Retina (tissue), 1 donor: ENCODE results near the gene CLDN2.
"Not testable (repeated sequence)": the region's sequence is repeated elsewhere in the genome, so short reads cannot be mapped to it uniquely, and the experiment has no call there.

Experiments used
- DNase-seq: peaks from one replicate; pipeline ENCODE4 v3.0.0-alpha.2; 2016

Gene CLDN2

DNA sequence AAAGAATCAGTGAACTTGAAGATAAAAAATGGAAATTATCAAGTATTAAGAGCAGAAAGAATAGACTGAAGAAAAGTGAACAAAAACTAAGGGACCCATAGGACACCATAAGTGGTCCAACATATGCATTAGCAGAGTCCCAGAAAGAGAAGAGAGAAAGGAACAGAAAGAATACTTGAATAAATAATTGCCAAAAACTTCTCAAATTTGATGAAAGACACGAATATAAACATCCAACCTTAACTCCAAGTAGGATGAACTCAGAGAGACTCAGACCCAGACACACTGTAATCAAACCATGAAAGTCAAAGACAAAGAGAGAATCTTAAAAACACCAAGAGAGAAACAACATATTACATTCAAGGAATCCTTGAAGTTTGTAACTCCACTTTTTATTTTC, 44.1 kb downstream of the CLDN2 start:
- DNase-seq: no peak

DNA sequence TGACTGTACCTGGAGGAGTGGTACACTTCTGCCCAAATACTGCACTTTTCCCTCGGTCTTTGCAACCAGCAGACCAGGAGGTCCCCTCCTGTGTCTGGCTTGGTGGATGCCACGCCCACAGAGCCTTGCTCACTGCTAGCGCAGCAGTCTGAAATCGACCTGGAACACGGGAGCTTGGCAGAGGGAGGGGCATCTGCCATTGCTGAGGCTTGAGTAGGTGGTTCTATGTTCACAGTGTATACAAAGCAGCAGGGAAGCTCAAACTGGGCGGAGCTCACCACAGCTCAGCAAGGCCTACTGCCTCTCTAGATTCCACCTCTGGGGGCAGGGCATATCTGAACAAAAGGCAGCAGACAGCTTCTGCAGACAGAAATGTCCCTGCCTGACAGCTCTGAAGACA, 46.3 kb downstream of the CLDN2 start:
- not testable (repeated sequence) for DNase-seq

DNA sequence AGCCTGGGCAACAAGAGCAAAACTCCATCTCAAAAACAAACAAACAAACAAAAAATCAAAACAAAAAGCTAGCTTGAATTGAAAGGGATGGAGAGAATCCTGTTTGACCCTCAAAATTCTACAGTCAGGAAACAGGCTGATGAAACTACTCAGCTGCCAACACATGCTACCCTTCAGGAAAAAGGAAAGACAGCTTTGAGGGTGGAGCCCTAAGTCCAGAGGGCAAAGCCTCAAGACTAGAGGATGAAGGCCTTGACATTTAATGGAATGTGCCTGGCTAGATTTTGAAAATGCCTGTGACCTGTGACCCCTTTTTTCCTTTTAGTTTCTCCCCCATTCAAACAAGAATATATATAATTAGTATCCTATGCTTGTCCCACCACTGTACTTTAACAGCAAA, 52.7 kb downstream of the CLDN2 start:
- DNase-seq: no peak

DNA sequence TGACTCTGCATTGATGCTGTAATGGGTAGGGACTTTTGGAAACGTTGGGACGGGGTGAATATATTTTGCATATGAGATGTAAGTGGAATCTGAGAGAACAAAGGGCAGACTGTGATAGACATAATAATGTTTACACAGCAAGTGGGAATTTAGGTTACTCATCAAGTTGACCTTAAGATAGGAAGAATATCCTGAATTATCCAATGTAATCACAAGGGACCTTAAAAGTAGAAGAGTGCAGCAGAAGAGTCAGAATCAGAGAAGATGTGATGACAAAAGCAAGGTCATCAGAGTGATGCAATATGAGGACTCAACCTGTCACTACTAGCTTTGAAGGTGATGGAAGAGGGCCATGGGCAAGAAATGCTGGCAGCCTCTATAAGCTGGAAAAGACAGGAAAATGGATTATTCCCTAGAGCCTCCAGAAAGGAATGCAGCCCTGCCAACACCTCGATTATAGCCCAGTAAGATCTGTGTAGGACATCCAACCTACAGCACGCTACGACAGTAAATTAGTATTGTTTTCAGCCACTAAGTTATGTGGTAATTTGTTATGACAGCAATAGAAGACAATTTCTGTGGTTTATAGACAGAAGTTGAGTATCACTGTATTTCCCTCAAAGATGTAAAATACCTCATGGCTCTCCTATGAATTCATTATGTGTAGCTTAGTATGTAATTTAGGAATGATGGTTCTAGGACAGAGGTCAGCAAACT, 53.4 kb downstream of the CLDN2 start:
- DNase-seq: no peak

DNA sequence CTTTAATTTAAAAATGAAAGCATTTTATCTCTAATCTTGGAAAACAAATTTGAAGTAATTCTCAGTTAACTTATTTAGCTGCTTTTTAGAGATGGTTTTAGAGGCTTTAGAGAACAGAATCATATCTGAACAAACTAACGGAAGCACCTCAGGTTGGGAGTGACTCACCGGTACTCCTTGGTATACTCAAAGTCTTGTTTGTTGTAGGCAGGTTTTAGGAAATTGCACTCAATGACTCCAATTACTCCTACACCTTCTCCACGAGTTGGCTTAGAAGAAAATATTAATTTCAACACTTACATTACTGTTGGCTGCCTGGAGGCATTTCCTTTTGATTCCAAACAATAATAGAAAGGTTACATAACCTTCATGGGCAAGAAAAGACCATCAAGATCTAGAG, 56.2 kb downstream of the CLDN2 start:
- DNase-seq: no peak
